PC-3 (cell line): ENCODE measurements around the gene PRM2.

Experiments used
- EZH2 ChIP-seq: fragments of 300-600 bp; sonication (generic); IDR thresholded peaks from one replicate; pipeline ENCODE4 v1.6.1; 2017; ENCODE audit warnings: antibody characterized with exemption, mild to moderate bottlenecking, low read length; ENCODE audit not compliant: unreplicated experiment
- EZH2phosphoT487 ChIP-seq: fragments of 300-600 bp; sonication (generic); IDR thresholded peaks from 2 replicates; pipeline ENCODE4 v1.6.1; 2018; ENCODE audit warnings: mild to moderate bottlenecking, antibody characterized with exemption, low read length, borderline replicate concordance
- TF ChIP-seq, protein P1 (sequence below): fragments of 300-600 bp; sonication (generic); conservative IDR thresholded peaks from 2 replicates; pipeline ENCODE4 v1.5.1; 2017; ENCODE audit warnings: antibody characterized with exemption, low read depth, mild to moderate bottlenecking, low read length

DNA sequence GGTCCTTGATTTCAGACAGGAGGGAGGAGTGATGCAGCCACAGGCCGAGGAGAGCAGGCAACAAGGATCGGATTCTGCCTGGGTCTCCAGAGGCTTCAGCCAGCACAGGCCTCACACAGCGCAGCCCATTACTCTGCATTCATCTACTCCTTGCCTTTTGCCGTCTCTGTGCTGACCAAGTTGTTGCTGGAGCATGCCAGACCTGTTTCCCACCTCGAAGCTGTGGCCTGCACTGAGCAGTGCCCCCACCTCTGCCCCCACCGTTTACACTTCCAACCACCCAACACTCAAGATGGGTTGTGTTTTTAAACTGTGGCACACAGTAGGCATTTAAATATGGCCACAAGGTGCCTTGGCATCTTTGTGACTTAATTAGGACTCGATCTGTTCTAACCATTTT is 1.3 kb downstream of the PRM2 start:
- TF ChIP-seq, protein P1, sequence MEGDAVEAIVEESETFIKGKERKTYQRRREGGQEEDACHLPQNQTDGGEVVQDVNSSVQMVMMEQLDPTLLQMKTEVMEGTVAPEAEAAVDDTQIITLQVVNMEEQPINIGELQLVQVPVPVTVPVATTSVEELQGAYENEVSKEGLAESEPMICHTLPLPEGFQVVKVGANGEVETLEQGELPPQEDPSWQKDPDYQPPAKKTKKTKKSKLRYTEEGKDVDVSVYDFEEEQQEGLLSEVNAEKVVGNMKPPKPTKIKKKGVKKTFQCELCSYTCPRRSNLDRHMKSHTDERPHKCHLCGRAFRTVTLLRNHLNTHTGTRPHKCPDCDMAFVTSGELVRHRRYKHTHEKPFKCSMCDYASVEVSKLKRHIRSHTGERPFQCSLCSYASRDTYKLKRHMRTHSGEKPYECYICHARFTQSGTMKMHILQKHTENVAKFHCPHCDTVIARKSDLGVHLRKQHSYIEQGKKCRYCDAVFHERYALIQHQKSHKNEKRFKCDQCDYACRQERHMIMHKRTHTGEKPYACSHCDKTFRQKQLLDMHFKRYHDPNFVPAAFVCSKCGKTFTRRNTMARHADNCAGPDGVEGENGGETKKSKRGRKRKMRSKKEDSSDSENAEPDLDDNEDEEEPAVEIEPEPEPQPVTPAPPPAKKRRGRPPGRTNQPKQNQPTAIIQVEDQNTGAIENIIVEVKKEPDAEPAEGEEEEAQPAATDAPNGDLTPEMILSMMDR, result no peak
- TF ChIP-seq EZH2, result no peak
- no peak for TF ChIP-seq EZH2phosphoT487
